ENCODE data around the gene HELQ. TPM values are rescaled to one million over a fixed set of nuclear protein-coding genes. Genes with fewer than 3 reads are reported as not detected.

Gene HELQ
- total and polyA plus RNA-seq, 2 of the 13 experiments (the other 11 are each of a cell fraction or from before 2014, with no cell fraction given), result 6.6 to 10.8 TPM

GRCh38 chr4:83486457-83487129 is 31.0 kb upstream of the HELQ start:
- Histone ChIP-seq H3K4me2 (ENCODE audit: low read depth, low read length) (peak overlapping the region; percentile 91), H3K9me3 (ENCODE audit: low read length) (no peaks in the 10 kb centered on the region), H3K79me2 (ENCODE audit: insufficient read depth, low read length) (no peaks in the 10 kb centered on the region), H2AFZ (ENCODE audit: low read length) (peak overlapping the region; percentile 70), H3K4me3 (replicated peaks in 1 of 3; ENCODE audit: insufficient read depth in 1 of 3, low read depth in 2 of 3, low read length in 3 of 3) (no peak overlapping the region), H3K27ac (ENCODE audit: extremely low read length, insufficient read depth, low read length) (peak overlapping the region; percentile 41), H3K4me1 (ENCODE audit: insufficient read depth, low read length) (peaks cover 37% of the 10 kb centered on the region), H3K9ac (ENCODE audit: insufficient read depth, low read depth, low read length) (no peak overlapping the region), H3K36me3 (replicated peaks in 1 of 2; ENCODE audit: control insufficient read depth in 1 of 2, insufficient read depth in 2 of 2, low read length in 2 of 2) (no peaks in the 10 kb centered on the region), H4K20me1 (ENCODE audit: insufficient read depth, low read length) (no peaks in the 10 kb centered on the region), H3K27me3 (ENCODE audit: control insufficient read depth in 1 of 2, insufficient read depth in 2 of 2, low read length in 2 of 2) (no peaks in the 10 kb centered on the region)
- peak; percentile 81 for DNase-seq (ENCODE audit: low spot score)
- intact Hi-C loops (cut with micrococcal nuclease; ENCODE audit: unreplicated experiment), result loop anchor here (5.0 kb wide), 1 partner anchor 51 kb away; the partner anchor contains the start of gene GPAT3
- ChIA-PET POLR2A (interaction anchor here (3.2 kb wide), 1 partner anchor 31 kb away, joined by 12 read pairs; the partner anchor contains the start of genes HELQ and MRPS18C), CTCF (ENCODE audit: low intra/inter-chr PET ratio, low total read pairs) (no interaction called here)
- BruUV-seq (replicated peaks), result no TSS peak
- WGBS (ENCODE audit: low lambda C conversion rate), result 5% methylated on average over 3 of the region's 3 CpGs
- peak; percentile 19 for ATAC-seq
- in situ Hi-C loops (cut with HindIII; ENCODE audit: extremely low pct_ligation_motif_present, low pct_unique_long_range_greater_than_20kb), result no loop called here
- FAIRE-seq, result peak; percentile 67
- TF ChIP-seq SOX13 (IDR thresholded peaks at IDR 0.05), result peak; percentile 86; the same call in 1 of the 2 replicates
- TF ChIP-seq SOX13 (CRISPR knock-in tag; conservative IDR thresholded peaks at IDR 0.05 in 1 of 2, IDR thresholded peaks at IDR 0.05 in 1 of 2), result peak in 1 of 2 experiments; percentile 96; a peak in 2 of 4 replicates
- TF ChIP-seq ATF2 (CRISPR knock-in tag; IDR thresholded peaks at IDR 0.05), result peak; percentile 62; the same call in 1 of the 2 replicates
- no peak for TF ChIP-seq ZUFSP (CRISPR knock-in tag; IDR thresholded peaks at IDR 0.05; ENCODE audit: borderline replicate concordance)
- TF ChIP-seq SOX5 (CRISPR knock-in tag; IDR thresholded peaks at IDR 0.05; ENCODE audit: borderline replicate concordance), result peak; percentile 85
- TF ChIP-seq CEBPB (IDR thresholded peaks at IDR 0.05; ENCODE audit: borderline replicate concordance, low read depth, low read length), result peak; percentile 20; the same call in 1 of the 2 replicates
- TF ChIP-seq DPF2 (CRISPR knock-in tag; IDR thresholded peaks at IDR 0.05; ENCODE audit: borderline replicate concordance, low read depth), result 0 out of 2 replicates have a peak, but pooled peaks have one; percentile 24
- TF ChIP-seq THAP11 (CRISPR knock-in tag; IDR thresholded peaks at IDR 0.05), result 0 out of 2 replicates have a peak, but pooled peaks have one; percentile 18
- TF ChIP-seq, protein P1, sequence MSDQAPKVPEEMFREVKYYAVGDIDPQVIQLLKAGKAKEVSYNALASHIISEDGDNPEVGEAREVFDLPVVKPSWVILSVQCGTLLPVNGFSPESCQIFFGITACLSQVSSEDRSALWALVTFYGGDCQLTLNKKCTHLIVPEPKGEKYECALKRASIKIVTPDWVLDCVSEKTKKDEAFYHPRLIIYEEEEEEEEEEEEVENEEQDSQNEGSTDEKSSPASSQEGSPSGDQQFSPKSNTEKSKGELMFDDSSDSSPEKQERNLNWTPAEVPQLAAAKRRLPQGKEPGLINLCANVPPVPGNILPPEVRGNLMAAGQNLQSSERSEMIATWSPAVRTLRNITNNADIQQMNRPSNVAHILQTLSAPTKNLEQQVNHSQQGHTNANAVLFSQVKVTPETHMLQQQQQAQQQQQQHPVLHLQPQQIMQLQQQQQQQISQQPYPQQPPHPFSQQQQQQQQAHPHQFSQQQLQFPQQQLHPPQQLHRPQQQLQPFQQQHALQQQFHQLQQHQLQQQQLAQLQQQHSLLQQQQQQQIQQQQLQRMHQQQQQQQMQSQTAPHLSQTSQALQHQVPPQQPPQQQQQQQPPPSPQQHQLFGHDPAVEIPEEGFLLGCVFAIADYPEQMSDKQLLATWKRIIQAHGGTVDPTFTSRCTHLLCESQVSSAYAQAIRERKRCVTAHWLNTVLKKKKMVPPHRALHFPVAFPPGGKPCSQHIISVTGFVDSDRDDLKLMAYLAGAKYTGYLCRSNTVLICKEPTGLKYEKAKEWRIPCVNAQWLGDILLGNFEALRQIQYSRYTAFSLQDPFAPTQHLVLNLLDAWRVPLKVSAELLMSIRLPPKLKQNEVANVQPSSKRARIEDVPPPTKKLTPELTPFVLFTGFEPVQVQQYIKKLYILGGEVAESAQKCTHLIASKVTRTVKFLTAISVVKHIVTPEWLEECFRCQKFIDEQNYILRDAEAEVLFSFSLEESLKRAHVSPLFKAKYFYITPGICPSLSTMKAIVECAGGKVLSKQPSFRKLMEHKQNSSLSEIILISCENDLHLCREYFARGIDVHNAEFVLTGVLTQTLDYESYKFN (CRISPR knock-in tag; conservative IDR thresholded peaks at IDR 0.05), result peak; percentile 75
- TF ChIP-seq ZNF292 (CRISPR knock-in tag; IDR thresholded peaks at IDR 0.05; ENCODE audit: borderline replicate concordance, low read depth), result no peak
- TF ChIP-seq MEF2D (CRISPR knock-in tag; IDR thresholded peaks at IDR 0.05), result no peak
- TF ChIP-seq, protein P2, sequence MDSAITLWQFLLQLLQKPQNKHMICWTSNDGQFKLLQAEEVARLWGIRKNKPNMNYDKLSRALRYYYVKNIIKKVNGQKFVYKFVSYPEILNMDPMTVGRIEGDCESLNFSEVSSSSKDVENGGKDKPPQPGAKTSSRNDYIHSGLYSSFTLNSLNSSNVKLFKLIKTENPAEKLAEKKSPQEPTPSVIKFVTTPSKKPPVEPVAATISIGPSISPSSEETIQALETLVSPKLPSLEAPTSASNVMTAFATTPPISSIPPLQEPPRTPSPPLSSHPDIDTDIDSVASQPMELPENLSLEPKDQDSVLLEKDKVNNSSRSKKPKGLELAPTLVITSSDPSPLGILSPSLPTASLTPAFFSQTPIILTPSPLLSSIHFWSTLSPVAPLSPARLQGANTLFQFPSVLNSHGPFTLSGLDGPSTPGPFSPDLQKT (CRISPR knock-in tag; IDR thresholded peaks at IDR 0.05; ENCODE audit: borderline replicate concordance), result no peak
- peak in 1 of 2 experiments; percentile 31; a peak in 1 of 4 replicates for TF ChIP-seq EP300 (IDR thresholded peaks at IDR 0.05; ENCODE audit: low read depth in 2 of 2, low read length in 2 of 2)
- TF ChIP-seq EP300 (CRISPR knock-in tag; IDR thresholded peaks at IDR 0.05; ENCODE audit: borderline replicate concordance), result no peak
- no peak for TF ChIP-seq ISL2 (CRISPR knock-in tag; IDR thresholded peaks at IDR 0.05)
